ENCODE measurements around the gene CYBA.
"Not testable (repeated sequence)": the region's sequence is repeated elsewhere in the genome, so short reads cannot be mapped to it uniquely, and the experiment has no call there.

The CYBA gene

GRCh38 chr16:88609426-88609825 lies 41.4 kb downstream of the CYBA start:
- not testable (repeated sequence) for DNase-seq

DNA sequence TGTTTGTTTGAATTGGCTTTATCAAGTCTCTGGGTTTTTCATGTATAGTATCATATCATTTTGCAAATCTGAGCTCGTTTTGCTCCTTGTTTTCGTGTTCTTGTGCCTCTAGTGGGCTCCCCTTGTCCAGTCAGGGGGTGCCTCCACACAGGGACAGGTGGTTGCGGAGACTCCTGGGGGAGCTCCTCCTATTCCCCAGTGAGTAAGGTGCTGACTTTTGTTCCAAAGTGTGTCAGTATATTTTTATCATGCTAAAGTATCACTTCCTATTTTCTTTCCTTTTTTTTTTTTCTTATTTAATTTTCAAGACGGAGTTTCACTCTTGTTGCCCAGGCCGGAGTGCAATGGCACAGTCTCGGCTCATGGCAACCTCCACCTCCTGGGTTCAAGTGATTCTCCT lies 42.8 kb downstream of the CYBA start:
- no peak for DNase-seq

DNA sequence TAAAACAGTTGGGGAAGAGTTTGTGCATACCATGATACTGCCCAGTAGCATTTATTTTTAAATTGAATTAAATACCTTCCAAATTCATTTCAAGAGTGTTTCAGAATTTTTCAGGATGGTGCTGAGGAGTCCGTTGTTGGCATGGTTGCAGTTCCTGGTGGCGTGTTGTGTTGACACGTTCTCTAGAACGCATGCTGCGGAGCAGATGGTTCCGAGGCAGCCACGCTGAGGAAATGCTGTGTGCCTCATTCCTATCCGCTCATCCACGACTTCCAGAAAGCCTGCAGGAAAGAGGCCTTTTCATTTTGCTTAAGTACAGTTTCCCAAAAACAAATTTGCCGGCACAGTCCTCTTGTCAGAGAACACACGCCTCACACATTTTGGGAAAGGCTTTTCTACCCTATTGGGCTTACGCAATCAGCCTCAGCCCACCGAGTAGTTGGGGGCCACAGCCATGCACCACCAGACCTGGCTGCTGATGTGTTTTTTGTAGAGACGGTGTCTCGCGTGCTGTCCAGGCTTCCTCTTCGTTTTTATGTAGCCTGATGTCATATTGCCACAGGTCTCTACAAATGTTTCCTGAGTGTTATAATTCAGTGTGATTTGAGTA lies 44.6 kb downstream of the CYBA start:
- no peak for DNase-seq

DNA sequence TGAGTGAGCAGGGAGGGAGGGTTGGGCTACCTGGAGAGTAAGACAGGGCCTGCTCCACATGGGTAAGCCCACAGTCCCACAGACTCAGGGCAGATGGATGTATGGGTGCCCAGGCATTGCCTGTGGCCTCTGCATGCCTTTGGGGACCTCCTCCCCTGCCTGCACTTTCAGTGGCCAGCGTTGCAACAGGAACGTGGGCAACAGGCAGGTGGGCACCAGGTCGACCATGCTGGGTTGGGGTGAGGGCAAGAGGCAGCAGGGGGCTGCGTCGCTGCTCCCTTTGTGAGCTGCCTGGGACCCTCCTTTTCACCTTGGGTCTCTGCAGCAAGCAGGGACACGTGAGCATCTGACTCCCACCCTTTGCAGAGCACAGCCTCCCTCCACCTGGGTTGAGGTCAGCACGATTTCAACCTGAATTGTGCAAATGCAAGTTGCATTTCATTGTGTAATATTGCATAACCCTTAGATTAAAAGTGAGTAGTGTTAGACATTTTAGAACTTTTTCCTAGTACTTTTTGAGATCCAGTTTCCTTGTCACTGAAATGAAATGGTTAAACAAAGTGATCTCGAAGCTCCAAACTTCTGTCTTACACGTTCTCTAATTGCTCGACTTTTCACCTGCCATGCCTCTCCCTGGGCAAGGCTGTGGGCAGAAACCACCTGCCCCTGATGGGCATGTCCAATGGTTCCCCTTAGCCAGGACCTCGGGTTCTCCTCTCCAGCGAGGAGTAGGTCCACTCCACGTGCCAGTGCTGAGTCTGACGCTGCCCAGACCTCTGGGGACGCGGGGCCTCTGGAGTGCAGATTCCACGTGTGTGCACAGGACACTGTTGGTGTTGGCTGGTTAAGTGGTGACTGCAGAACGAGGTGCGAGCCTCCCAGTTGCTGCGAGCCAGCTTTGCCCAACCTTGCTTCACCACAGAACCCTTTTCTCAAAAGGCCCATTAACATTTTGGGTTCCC lies 45.4 kb downstream of the CYBA start:
- no peak for DNase-seq

DNA sequence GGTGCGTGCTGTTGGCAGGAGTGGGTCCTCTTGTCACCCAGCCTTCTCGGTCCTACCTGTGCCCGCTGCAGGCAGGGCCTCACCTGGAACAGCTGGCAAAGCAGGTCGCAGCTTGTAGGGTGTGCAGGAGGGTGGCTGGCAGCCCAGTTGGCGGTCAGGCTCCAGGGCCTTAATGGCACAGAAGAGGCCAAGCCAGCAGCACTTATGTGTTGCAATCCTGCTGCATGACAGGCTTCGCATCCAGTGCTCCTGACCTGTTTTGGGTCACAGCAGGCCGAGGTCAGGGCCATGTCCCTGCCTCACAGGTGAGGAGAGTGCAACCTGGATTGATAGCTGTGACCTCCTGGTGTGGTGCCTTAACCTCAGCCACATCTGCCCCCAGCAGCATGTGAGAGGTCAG lies 48.8 kb downstream of the CYBA start:
- no peak for DNase-seq

GRCh38 chr16:88601313-88602036 lies 49.4 kb downstream of the CYBA start:
- no peak for DNase-seq

- no peak for DNase-seq
Measured at GRCh38 chr16:88600539-88600896, 50.3 kb downstream of the CYBA start.

- no peak for DNase-seq
Measured at GRCh38 chr16:88599825-88600538, 50.9 kb downstream of the CYBA start.

DNA sequence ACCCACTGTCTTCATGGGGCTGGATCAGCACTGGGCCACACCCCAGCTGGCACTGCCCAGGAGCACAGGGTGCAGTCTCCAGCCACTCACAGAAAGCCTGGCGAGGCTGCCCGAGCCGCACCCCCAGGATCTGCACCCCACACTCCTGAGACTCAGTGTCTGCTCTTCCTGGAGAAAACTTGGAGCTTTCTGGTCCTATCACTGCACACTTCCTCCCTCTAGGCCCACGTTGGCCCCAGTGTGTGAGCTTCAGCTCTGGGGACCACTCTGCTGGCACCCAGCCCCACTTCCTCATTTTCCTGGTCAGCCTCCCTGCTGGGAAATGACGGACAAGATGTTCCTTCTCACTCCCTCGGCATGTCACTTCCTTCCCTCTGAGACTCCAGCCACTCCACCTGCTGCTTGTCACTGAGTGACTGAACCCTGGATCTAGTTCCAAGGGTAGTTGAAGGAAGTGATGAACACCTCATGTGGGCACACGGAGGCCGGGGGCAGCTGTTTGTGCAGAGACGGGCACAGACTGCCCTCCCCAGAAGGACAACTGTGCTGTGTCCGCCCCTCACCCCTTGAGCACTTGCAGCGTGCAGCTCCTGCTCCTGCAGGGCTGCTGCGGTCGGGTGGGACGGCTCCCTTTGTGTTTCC lies 51.6 kb downstream of the CYBA start:
- DNase-seq = no peak

GRCh38 chr16:88597856-88598491 lies 52.9 kb downstream of the CYBA start:
- no peak for DNase-seq

DNA sequence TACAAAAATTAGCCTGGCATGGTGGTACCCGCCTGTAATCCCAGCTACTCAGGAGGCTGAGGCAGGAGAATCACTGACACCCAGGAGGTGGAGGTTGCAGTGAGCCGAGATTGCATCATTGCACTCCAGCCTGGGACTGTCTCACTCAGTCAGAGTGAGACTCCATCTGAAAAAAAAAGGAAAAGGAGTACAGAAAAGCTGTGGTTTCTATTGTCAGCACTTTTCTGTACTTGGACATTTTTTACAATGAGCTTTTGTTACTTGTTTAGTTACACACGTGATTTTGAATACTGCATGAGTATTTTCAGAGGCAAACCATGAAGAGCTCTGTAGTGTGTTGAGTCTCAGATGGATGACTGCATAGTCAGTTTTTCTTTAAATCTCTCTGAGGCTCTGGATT lies 54.4 kb downstream of the CYBA start:
- no peak for DNase-seq

DNA sequence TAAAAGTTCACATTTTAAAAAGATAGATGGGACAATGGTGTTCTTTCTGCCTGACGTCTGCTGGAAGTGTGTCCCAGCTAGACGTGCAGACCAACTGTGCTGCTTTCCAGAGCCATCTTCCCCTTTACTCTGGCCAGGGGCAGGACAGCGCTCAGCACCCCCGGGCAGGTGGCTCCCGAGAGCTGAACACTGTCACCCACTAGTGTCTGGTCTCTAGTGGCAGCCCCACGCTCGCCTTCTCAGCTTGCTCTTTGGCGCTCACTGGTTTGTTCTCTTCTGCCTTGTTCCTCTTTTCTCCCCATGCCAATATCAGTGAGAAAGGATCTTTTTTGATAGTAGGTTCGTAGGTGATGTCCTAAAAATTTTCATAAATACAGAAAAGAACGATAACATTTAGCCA lies 54.9 kb downstream of the CYBA start:
- no peak for DNase-seq

GRCh38 chr16:88595101-88595500 lies 55.8 kb downstream of the CYBA start:
- DNase-seq = no peak

DNA sequence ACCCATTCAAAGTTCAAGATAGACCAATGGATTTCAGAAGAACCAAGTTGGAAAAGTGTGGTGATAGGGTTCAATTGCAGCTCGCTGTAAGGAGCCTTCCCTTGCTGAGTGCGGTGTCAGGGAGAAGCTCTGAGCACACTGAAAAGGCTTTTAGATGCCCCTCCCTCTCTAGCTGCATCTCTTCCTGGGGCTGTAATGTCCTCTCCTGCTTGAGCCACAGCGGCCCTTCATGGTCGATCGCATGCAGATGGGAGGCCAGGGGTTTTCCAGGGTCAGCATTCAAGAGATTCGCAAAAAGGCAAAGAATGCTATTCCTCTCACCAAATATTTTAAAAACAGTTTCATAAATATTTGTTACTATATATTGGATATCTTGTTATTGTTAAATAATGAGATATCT lies 56.9 kb downstream of the CYBA start:
- no peak for DNase-seq

- DNase-seq = no peak
Measured at GRCh38 chr16:88593489-88593888, 57.4 kb downstream of the CYBA start.

Measured in NCI-H2227 treated with DMSO at 0.1 percent for 48 hours (cell line).